K562 (cell line): Measurements from ENCODE around the gene GPATCH3. TPM values are rescaled to one million over a fixed set of nuclear protein-coding genes. Genes with fewer than 3 reads are reported as not detected.

ENCODE experiments used
- HDAC8 ChIP-seq: fragments of 450-650 bp; IDR thresholded peaks from 2 replicates; pipeline ENCODE4 v1.6.1; 2016; ENCODE audit warnings: mild to moderate bottlenecking, missing genetic modification characterization, moderate library complexity, missing compliant biosample characterization
- HNRNPLL ChIP-seq: fragments of 200-400 bp; formaldehyde crosslinking; IDR thresholded peaks from 2 replicates; pipeline ENCODE4 v1.6.1; 2017; ENCODE audit warnings: low read length, low read depth, mild to moderate bottlenecking; ENCODE audit not compliant: poor library complexity, severe bottlenecking
- KDM4B ChIP-seq, 2 experiments: fragments of 450-650 bp in 1 of 2; sonication (generic) in 1 of 2; IDR thresholded peaks; 2 replicates each; pipeline ENCODE4 v1.6.1; 2016 to 2017; ENCODE audit warnings: borderline replicate concordance in 2 of 2, antibody characterized with exemption in 1 of 2, low read depth in 1 of 2, mild to moderate bottlenecking in 1 of 2
- KDM5B ChIP-seq: fragments of 200-600 bp; sonication (generic); IDR thresholded peaks from 2 replicates; pipeline ENCODE4 v1.6.1; 2012; ENCODE audit warnings: low read depth, mild to moderate bottlenecking, moderate library complexity, low read length, control low read depth, inconsistent platforms; ENCODE audit not compliant: insufficient replicate concordance
- PCBP1 ChIP-seq: fragments of 200-400 bp; formaldehyde crosslinking; IDR thresholded peaks from 2 replicates; pipeline ENCODE4 v1.6.1; 2018; ENCODE audit warnings: mild to moderate bottlenecking, low read depth, low read length; ENCODE audit not compliant: poor library complexity, severe bottlenecking
- PCBP2 ChIP-seq: fragments of 200-400 bp; formaldehyde crosslinking; IDR thresholded peaks from 2 replicates; pipeline ENCODE4 v1.6.1; 2018; ENCODE audit warnings: low read length, low read depth, mild to moderate bottlenecking, moderate library complexity; ENCODE audit not compliant: poor library complexity, severe bottlenecking
- POLR2B ChIP-seq: fragments of 450-650 bp; IDR thresholded peaks from 2 replicates; pipeline ENCODE4 v1.6.1; 2018; ENCODE audit warnings: low read depth; ENCODE audit not compliant: partially characterized antibody
- SAFB ChIP-seq: fragments of 200-400 bp; formaldehyde crosslinking; IDR thresholded peaks from 2 replicates; pipeline ENCODE4 v1.6.1; 2017; ENCODE audit warnings: low read depth, low read length, borderline replicate concordance
- SPI1 ChIP-seq: IDR thresholded peaks from 2 replicates; pipeline ENCODE4 v1.6.1; 2011; ENCODE audit warnings: low read depth, low read length, control low read depth, borderline replicate concordance
- STAG1 ChIP-seq: sonication (generic); formaldehyde crosslinking; IDR thresholded peaks from 2 replicates; pipeline ENCODE4 v1.5.0; 2020; ENCODE audit warnings: missing genetic modification reagents, borderline replicate concordance
- XRCC3 ChIP-seq: fragments of 450-650 bp; IDR thresholded peaks from 2 replicates; pipeline ENCODE4 v1.6.1; 2017; ENCODE audit warnings: mild to moderate bottlenecking, moderate library complexity
- ZC3H4 ChIP-seq: sonication (generic); formaldehyde crosslinking; IDR thresholded peaks from 2 replicates; pipeline ENCODE4 v1.9.0; 2021; ENCODE audit warnings: missing genetic modification reagents, borderline replicate concordance
- ZFP36 ChIP-seq: fragments of 150-350 bp; IDR thresholded peaks from 2 replicates; pipeline ENCODE4 v1.6.1; 2018; ENCODE audit warnings: low read length, low read depth; ENCODE audit not compliant: partially characterized antibody
- ZNF143 ChIP-seq: sonication (generic); formaldehyde crosslinking; IDR thresholded peaks from 2 replicates; pipeline ENCODE4 v1.9.0; 2022; ENCODE audit warnings: mild to moderate bottlenecking, missing genetic modification reagents
- ZNF212 ChIP-seq: fragments of 450-650 bp; formaldehyde crosslinking; IDR thresholded peaks from 2 replicates; pipeline ENCODE4 v1.4.0; 2020; ENCODE audit warnings: mild to moderate bottlenecking
- ZNF3 ChIP-seq: fragments of 250-450 bp; sonication (Bioruptor Pico); IDR thresholded peaks from 2 replicates; pipeline ENCODE4 v1.5.0; 2021; ENCODE audit warnings: mild to moderate bottlenecking, moderate library complexity
- ZNF316 ChIP-seq: fragments of 450-650 bp; IDR thresholded peaks from 2 replicates; pipeline ENCODE4 v1.6.1; 2016
- ZNF583 ChIP-seq: fragments of 250-450 bp; sonication (Bioruptor Pico); IDR thresholded peaks from 2 replicates; pipeline ENCODE4 v1.4.0; 2020
- polyA plus RNA-seq, 8 experiments: library from polyadenylated mRNA; depleted of rRNA in 4 of 8; stranded (reverse) in 5 of 8; unstranded in 3 of 8; fragments of >200 nt; fragmentation: Nextera tagmentation in 2 of 8; fragmentation: Illumina TruSeq in 1 of 8; extraction: Ambion mirVana in 2 of 8; extraction: Trizol in 1 of 8; gene quantifications; 2 replicates each; pipeline versions ENCODE4 v1.2.1 to v1.2.3, GENCODE V29; 2011 to 2014; ENCODE audit warnings: inconsistent platforms in 1 of 8, missing spikeins in 1 of 8
- total RNA-seq, 7 experiments: library from RNA; depleted of rRNA in 6 of 7; stranded (reverse); fragments of >200 nt in 6 of 7; fragmentation: Illumina TruSeq in 2 of 7; extraction: Trizol in 2 of 7; gene quantifications; 2 replicates each; pipeline versions ENCODE4 v1.2.1 to v1.2.3, GENCODE V29; 2011 to 2021; ENCODE audit warnings: low replicate concordance in 1 of 7
- TF ChIP-seq, protein P1 (sequence below), 3 experiments: fragments of 200-800 bp in 1 of 3; sonication (Bioruptor generic) in 1 of 3; sonication (generic) in 1 of 3; formaldehyde crosslinking in 1 of 3; IDR thresholded peaks; 2 replicates each; pipeline versions ENCODE4 v1.6.1 to v1.8.0; 2016 to 2022; ENCODE audit warnings: mild to moderate bottlenecking in 2 of 3, missing compliant biosample characterization in 2 of 3, missing genetic modification characterization in 2 of 3, missing genetic modification reagents in 1 of 3
- TF ChIP-seq, protein P2 (sequence below): sonication (generic); formaldehyde crosslinking; IDR thresholded peaks from 2 replicates; pipeline ENCODE4 v1.8.0; 2022; ENCODE audit warnings: mild to moderate bottlenecking, low read depth, missing genetic modification reagents
- TF ChIP-seq, protein P3 (sequence below): sonication (generic); IDR thresholded peaks from 2 replicates; pipeline ENCODE4 v1.6.1; 2016
- TF ChIP-seq, protein P4 (sequence below): fragments of 250-450 bp; sonication (Bioruptor Pico); IDR thresholded peaks from 2 replicates; pipeline ENCODE4 v1.9.0; 2021; ENCODE audit warnings: mild to moderate bottlenecking

GPATCH3 gene
- total and polyA plus RNA-seq, 9 of the 15 experiments (the other 6 are each of a cell fraction or from before 2014, with no cell fraction given) = 1.6 to 23.0 (median 13.3) TPM

DNA sequence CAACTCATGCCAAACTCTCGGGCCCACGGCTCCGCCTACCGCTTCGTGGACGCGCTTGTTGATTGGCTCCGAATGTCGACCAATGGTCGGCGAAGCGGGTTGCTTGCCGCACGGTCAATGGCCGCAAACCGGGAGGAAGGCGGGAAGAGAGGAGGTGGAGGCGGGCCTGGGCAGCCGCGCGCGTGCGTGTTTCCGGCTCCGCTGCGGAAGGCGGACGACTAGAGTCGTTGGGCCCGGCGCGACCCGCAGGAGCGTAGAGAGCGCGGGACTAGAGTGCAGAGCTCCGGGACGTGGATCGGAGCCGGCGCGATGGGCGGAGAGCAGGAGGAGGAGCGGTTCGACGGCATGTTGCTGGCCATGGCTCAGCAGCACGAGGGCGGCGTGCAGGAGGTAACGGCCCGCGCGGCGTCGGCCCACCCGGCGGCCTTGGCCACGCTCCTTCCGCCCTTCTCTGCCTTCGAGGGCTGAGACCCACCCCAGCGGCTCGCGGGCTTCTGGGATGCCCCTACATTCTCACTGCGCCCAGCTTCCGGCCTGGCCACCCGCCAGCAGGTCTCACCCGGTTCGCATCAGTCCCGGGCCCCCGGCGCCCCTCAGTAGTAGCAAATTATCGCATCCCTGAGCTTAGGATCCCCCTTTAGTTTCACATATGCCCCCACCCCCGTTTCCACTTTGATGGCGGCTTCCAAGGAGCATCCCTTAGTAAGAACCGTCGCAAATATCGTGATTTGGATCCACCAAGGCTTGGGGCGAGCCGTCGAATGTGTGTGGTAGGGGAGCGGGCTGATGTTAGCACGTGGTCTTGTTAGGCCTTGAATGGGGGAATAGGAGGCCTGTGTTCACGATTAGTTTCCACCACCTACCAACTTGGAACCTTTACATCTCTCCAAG, 21.5 kb upstream of the GPATCH3 start, which contains the start of gene NUDC (continued):
- TF ChIP-seq, protein P1, sequence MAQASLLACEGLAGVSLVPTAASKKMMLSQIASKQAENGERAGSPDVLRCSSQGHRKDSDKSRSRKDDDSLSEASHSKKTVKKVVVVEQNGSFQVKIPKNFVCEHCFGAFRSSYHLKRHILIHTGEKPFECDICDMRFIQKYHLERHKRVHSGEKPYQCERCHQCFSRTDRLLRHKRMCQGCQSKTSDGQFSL (CRISPR knock-in tag; IDR thresholded peaks at IDR 0.05) = peak; percentile 73; the same call in 1 of the 2 replicates
- TF ChIP-seq, protein P1 (tag; IDR thresholded peaks at IDR 0.05) = no peak; a peak in 1 of 4 replicates
- TF ChIP-seq HNRNPLL (peak; percentile 89), HDAC8 (tag) (peak; percentile 76), PCBP1 (peak; percentile 29), ZNF316 (0 out of 2 replicates have a peak, but pooled peaks have one; percentile 4), SPI1 (0 out of 2 replicates have a peak, but pooled peaks have one; percentile 12), KDM4B (IDR thresholded peaks at IDR 0.05; ENCODE audit: borderline replicate concordance in 2 of 2, low read depth in 1 of 2) (peak in 1 of 2 experiments; percentile 85; a peak in 1 of 4 replicates), POLR2B (peak; percentile 93), ZC3H4 (CRISPR knock-in tag) (peak; percentile 99), ZNF143 (CRISPR knock-in tag) (0 out of 2 replicates have a peak, but pooled peaks have one; percentile 43), ZNF3 (CRISPR knock-in tag) (no peak), ZFP36 (no peak), XRCC3 (no peak), SAFB (peak; percentile 61; the same call in 1 of the 2 replicates), STAG1 (CRISPR knock-in tag) (peak; percentile 45; the same call in 1 of the 2 replicates), PCBP2 (no peak), KDM5B (peak; percentile 65), ZNF583 (CRISPR knock-in tag) (0 out of 2 replicates have a peak, but pooled peaks have one; percentile 36), ZNF212 (no peak)
- TF ChIP-seq, protein P2, sequence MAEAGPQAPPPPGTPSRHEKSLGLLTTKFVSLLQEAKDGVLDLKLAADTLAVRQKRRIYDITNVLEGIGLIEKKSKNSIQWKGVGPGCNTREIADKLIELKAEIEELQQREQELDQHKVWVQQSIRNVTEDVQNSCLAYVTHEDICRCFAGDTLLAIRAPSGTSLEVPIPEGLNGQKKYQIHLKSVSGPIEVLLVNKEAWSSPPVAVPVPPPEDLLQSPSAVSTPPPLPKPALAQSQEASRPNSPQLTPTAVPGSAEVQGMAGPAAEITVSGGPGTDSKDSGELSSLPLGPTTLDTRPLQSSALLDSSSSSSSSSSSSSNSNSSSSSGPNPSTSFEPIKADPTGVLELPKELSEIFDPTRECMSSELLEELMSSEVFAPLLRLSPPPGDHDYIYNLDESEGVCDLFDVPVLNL (CRISPR knock-in tag) = peak; percentile 90
- TF ChIP-seq, protein P3, sequence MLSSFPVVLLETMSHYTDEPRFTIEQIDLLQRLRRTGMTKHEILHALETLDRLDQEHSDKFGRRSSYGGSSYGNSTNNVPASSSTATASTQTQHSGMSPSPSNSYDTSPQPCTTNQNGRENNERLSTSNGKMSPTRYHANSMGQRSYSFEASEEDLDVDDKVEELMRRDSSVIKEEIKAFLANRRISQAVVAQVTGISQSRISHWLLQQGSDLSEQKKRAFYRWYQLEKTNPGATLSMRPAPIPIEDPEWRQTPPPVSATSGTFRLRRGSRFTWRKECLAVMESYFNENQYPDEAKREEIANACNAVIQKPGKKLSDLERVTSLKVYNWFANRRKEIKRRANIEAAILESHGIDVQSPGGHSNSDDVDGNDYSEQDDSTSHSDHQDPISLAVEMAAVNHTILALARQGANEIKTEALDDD = no peak; the same call in 1 of the 2 replicates
- TF ChIP-seq, protein P4, sequence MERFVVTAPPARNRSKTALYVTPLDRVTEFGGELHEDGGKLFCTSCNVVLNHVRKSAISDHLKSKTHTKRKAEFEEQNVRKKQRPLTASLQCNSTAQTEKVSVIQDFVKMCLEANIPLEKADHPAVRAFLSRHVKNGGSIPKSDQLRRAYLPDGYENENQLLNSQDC (CRISPR knock-in tag) = no peak
